ENCODE results near the gene PALMD. TPM values are rescaled to one million over a fixed set of nuclear protein-coding genes. Genes with fewer than 3 reads are reported as not detected.

Gene PALMD
- total and polyA plus RNA-seq, 8 donors: 2.6 to 15.4 (median 4.8) TPM

DNA sequence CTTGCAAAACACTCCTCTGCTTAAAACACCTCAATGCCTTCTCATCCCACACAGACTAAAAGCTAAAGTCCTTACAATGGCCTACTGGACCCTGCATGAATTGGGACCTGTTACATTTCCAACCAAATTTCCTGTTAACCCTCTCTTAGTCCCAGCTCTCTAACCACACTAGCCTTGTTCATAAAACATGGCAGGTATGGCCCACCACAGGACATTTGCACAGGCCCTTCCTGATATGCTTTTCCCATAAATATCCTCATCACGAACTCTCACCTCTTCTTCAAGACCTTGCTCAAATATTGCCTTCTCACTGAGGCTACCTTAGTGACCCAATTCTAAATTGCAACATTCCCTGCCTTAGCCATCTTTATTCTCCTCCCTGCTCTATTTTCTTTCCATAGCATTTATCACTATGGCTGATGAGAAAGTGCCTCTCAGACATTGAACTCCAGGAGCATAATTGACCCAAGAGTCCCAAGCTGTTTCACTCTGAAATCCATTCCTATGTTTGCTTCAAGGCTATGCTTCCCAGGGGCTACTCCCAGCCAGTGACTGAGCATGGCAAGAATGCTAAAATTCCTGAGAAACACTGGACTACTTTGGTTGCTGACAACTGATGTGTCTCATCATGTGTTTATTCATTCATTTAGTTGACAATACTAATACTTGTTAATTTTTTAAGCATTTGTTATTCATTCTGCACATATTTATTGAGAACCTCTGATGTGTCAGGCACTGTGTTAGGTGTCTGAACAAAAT lies 2.7 kb upstream of the PALMD start:
- H3K4me3 ChIP-seq: no peak overlapping the region
- TF ChIP-seq, protein P1, sequence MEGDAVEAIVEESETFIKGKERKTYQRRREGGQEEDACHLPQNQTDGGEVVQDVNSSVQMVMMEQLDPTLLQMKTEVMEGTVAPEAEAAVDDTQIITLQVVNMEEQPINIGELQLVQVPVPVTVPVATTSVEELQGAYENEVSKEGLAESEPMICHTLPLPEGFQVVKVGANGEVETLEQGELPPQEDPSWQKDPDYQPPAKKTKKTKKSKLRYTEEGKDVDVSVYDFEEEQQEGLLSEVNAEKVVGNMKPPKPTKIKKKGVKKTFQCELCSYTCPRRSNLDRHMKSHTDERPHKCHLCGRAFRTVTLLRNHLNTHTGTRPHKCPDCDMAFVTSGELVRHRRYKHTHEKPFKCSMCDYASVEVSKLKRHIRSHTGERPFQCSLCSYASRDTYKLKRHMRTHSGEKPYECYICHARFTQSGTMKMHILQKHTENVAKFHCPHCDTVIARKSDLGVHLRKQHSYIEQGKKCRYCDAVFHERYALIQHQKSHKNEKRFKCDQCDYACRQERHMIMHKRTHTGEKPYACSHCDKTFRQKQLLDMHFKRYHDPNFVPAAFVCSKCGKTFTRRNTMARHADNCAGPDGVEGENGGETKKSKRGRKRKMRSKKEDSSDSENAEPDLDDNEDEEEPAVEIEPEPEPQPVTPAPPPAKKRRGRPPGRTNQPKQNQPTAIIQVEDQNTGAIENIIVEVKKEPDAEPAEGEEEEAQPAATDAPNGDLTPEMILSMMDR (IDR thresholded peaks at IDR 0.05): no peak
- DNase-seq: no peak
- FAIRE-seq: no peak
- no peak for ATAC-seq
- no peaks in the 10 kb centered on the region for H3K9me3 ChIP-seq
- H3K4me1 ChIP-seq: peaks cover 0 to 4% (median 0%) of the 10 kb centered on the region in 3 donors
- intact Hi-C loops (cut with DNase I): no loop called here
- H3K36me3 ChIP-seq: no peaks in the 10 kb centered on the region
- no peak overlapping the region for H3K27ac ChIP-seq
- peaks cover 0 to 6% (median 0%) of the 10 kb centered on the region in 4 donors for H3K27me3 ChIP-seq
- 85 to 91% methylated on average over 1 of the region's 1 CpG for WGBS, 2 donors

DNA sequence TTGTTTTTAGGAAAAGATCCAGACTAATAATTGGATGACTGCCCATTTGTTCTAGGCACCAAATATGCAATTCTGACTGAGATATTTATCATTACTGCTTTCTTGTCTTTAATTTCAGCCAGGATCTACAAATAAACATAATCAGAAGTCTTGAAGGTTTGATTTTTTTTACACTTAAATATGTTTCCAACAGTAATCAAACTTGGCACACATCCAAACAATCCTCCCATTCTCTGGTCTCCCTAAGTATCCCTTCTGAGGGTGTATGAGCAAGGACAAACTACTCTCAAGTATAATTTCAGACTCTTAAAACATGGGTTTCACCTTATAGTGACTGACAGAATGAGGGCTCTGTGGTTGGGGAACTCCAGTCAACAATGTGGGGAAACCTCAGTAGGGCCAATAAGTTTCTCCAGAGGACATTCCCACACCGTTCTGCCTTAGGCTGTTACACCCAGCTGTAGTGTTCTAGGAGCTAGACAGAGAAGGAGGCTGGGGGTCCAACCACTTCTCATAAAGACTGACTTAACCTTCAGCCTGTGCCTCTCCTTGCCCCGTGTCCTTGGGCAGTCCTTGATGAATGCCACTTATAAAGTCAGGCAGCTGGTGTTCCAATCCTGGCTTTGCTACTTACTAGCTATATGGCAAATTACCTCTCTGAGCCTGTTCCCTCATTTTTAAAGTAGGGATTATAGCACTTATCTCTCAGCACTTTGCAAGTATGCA lies 1.5 kb upstream of the PALMD start:
- no peak overlapping the region for H3K27ac ChIP-seq
- FAIRE-seq (no peak), DNase-seq (no peak), ATAC-seq (no peak)
- peaks cover 0 to 6% (median 0%) of the 10 kb centered on the region in 4 donors for H3K27me3 ChIP-seq
- H3K9me3 ChIP-seq: no peaks in the 10 kb centered on the region
- peaks cover 0 to 4% (median 0%) of the 10 kb centered on the region in 3 donors for H3K4me1 ChIP-seq
- H3K4me3 ChIP-seq: no peak overlapping the region
- intact Hi-C loops (cut with DNase I): no loop called here
- WGBS, 2 donors: 66 to 68% methylated on average over 2 of the region's 2 CpGs
- TF ChIP-seq, protein P1 (IDR thresholded peaks at IDR 0.05): no peak
- H3K36me3 ChIP-seq: no peaks in the 10 kb centered on the region

DNA sequence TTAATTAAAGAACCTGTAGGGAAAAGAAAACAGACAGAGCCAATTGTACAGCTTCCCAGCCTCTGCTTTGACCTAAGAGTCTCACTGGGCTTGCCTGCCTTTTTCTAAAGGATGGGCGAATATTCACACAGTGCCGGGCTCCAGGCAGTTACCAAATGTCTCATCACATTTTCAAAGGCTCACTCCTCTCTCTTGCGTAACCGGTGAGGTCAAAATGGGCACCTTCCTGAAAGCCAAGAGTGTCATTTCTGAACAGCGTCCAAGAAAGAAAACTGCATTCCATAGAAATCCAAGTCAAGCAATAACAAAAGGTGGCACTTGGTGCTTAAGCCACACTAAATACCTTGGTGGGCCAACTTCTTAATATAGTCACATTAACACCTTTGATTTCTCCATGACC lies 710 bp upstream of the PALMD start:
- ATAC-seq: peak in 3 of 4 donors; percentile 57 to 68 (median 60)
- DNase-seq: peak in 2 of 6 donors; percentile 19 to 32
- TF ChIP-seq, protein P1 (IDR thresholded peaks at IDR 0.05): no peak
- intact Hi-C loops (cut with DNase I): no loop called here
- H3K36me3 ChIP-seq: no peaks in the 10 kb centered on the region
- H3K4me1 ChIP-seq: peaks cover 0 to 4% (median 0%) of the 10 kb centered on the region in 3 donors
- peak overlapping the region in 2 of 4 donors; percentile 53 to 68 for H3K27ac ChIP-seq
- no peak for FAIRE-seq
- peak overlapping the region in 1 of 4 donors; percentile 41 for H3K4me3 ChIP-seq
- peaks cover 0 to 6% (median 0%) of the 10 kb centered on the region in 4 donors for H3K27me3 ChIP-seq
- no peaks in the 10 kb centered on the region for H3K9me3 ChIP-seq
- 38 to 41% methylated on average over 5 of the region's 5 CpGs for WGBS, 2 donors

DNA sequence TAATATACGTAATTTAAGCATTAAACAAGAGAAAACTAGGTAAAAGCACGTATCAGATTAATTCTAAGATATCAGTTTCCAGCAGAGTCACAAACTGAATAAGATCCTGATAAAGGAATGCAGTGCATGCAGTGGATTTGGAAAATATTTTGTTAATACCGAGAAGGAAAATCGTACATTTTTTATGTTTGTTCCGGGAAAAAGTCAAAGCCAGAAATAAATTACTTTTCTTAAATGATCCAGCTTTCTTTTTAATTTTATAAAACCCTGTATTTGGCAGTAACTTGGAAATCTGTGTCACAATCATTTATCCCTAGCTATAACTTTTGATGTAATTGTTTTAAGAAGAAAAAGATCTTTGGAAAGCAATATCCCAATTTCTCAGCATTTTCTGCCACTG lies 955 bp downstream of the PALMD start:
- Histone ChIP-seq H3K4me1 (peaks cover 0 to 8% (median 0%) of the 10 kb centered on the region in 3 donors), H3K36me3 (no peaks in the 10 kb centered on the region), H3K9me3 (no peaks in the 10 kb centered on the region), H3K27ac (peak overlapping the region in 2 of 4 donors; percentile 53 to 68), H3K27me3 (peaks cover 0 to 6% (median 0%) of the 10 kb centered on the region in 4 donors), H3K4me3 (peak overlapping the region in 2 of 4 donors; percentile 20 to 41)
- TF ChIP-seq, protein P1 (IDR thresholded peaks at IDR 0.05): no peak
- intact Hi-C loops (cut with DNase I): no loop called here
- ATAC-seq: no peak
- no peak for DNase-seq
- no peak for FAIRE-seq
- WGBS, 2 donors: 34 to 42% methylated on average over 5 of the region's 5 CpGs
